Stimulated activated CD8-positive, alpha-beta memory T cell treated with anti-CD3 and anti-CD28 coated beads, Interleukin-12 subunit alpha, Interleukin-12 subunit beta, amount 100 ng/mL, for 1 hour (primary cell): ENCODE data around the gene IL10RB.

Source experiments
- DNase-seq: peaks from one replicate; pipeline ENCODE4 v3.0.0-alpha.2; 2020; ENCODE audit warnings: low read depth

IL10RB gene

GRCh38 chr21:33332143-33332542 is 66.0 kb downstream of the IL10RB start:
- DNase-seq = no peak

DNA sequence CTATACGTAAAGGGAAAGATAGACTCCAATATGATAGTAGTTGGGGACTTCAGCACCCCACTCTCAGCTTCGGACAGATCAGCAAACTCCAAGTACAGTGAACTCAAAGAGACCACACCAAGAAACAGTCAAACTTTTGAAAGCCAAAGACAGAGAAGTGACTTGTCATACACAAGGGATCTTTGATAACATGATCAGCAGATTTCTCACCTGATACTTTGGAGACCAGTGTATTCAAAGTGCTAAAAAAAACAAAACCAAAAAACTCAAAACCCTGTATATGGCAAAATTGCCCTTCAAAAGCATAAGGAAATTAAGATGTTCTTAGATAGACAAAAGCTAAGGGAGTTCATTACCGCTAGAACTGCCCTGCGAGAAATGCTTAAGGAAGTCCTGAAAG is 68.0 kb downstream of the IL10RB start:
- DNase-seq = no peak

DNA sequence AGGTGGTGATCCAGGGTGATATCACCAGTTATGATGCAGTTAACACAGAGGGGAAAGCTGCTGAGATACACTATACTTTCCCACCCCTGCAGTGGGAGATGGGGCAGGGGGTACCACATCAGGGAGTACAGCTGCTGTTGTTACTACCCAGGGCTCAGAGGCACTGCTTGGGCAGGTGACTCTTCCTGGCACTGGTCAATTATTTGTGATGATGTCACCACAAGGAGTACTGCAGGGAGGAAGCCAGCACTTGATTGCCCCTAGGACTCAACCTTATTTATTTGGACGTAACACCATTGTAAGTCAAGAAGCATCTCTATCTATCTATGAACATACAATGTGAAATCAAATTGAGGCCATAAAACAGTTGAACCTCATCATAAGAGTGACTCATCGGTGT is 68.7 kb downstream of the IL10RB start:
- no peak for DNase-seq

- no peak for DNase-seq
Measured at GRCh38 chr21:33339135-33339534, 73.0 kb downstream of the IL10RB start.

- DNase-seq = no peak
Measured at GRCh38 chr21:33339918-33340317, 73.8 kb downstream of the IL10RB start.

DNA sequence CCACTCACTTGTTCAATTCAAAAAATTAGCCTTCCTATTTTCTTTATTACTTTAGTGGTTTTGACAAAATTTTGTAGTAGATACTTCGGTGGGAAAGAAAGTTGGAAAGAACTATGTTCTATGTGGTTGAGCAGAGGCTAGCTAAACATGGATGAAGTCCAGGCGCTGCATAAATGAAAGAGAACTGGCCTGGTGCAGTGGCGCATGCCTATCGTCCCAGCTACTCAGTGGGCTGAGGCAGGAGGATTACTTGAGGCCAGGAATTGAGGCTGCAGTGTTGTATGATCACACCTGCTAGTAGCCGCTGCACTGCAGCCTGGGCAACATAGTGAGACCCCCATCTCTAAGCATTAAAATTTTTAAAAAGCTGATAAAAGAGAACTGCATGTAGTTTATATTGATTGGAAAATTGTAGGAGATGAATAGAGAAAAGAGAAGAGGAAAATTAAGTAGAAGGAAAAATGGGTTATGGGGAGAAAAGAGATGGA is 79.6 kb downstream of the IL10RB start:
- DNase-seq = no peak
